COLO829 (cell line): Measurements from ENCODE around the gene AMMECR1L.
"Not testable (repeated sequence)": the region's sequence is repeated elsewhere in the genome, so short reads cannot be mapped to it uniquely, and the experiment has no call there.

ENCODE experiments used
- DNase-seq: peaks from one replicate; pipeline ENCODE4 v3.0.0; 2012; ENCODE audit warnings: low spot score

Gene AMMECR1L

GRCh38 chr2:127887082-127887775 is 1.5 kb upstream of the AMMECR1L start:
- DNase-seq: no peak

- DNase-seq: not testable (repeated sequence)
Measured at GRCh38 chr2:127886593-127886935, 808 bp upstream of the AMMECR1L start.

DNA sequence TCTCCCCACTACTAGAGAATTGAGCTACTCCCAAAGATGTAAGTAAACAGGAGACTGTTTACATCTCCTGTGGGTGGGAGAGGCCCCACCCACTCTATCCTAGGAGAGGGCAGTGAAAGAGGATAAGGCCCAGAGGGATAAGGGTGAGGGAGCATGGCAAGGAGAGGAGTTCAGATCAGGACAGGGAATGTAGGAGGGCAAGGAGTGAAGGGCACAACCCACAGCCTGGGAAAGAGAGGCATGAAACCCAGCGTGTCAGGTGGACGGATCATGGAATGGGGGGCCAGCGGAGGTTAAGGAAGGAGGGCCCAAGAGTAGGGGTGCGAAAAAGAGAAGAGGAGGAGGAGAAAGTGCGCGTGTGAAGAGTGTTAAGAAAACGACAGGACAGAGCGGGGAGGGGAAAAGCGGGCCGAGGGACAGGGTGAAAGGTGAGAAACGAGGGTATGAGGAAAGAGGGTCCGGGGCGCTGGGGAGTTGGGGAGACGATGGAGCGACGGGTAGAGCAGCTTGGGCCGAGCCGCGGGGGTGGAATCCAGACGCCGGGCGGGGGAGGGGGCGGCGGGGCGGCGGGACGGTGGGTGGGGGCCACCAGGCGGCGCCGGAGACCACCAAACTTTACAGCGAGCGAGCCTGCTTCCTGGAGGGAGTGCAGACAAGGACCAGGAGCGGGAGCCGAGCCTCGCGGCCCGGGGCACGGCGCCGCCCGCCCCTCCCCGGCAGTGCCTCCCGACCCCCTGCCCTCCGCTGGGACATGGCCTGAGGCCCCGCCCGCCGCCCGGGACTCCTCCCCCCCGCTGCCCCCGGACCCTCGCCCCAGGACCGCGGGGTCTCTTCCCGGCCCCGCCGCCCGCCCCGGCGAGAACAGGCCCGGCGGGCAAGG is 655 bp downstream of the AMMECR1L start:
- not testable (repeated sequence) for DNase-seq

DNA sequence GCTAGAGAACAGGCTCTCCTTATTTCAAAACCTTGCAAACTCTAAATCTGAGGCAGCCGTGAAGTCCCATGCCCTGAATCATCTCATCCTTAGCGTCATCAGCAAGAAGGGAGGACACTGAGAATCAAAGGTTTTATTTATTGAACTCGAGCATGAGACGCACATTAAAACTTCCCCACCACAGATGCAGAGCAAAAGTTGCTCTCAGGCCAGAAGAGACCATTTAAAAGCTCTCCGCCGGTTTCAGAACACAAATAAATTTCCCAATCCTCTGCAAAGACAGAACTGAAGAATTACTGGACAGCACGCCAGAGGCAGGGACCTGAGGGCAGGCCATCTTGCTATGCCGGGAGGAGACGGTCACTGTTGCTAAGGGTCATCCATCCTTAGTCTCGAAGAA is 1.3 kb downstream of the AMMECR1L start:
- DNase-seq: peak; percentile 54

DNA sequence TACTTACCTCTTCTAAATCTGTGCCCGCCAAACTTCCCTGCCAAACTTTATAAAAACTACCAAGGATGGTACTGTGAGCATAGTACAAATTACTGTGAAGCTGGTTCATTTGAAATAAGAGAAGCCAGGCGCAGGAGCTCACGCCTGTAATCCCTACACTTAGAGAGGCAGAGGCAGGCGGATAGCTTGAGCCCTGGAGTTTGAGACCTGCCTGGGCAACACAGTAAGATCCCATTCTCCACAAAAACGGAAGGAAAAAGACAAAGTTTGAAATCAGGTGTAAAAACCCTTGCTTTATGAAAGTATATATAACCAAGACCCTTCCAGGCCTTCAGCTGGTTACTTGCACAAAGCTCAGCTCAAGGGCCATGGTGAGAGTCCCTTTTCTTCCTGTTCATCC is 5.9 kb downstream of the AMMECR1L start:
- DNase-seq: no peak

GRCh38 chr2:127877626-127878025 is 8.1 kb downstream of the AMMECR1L start:
- no peak for DNase-seq

DNA sequence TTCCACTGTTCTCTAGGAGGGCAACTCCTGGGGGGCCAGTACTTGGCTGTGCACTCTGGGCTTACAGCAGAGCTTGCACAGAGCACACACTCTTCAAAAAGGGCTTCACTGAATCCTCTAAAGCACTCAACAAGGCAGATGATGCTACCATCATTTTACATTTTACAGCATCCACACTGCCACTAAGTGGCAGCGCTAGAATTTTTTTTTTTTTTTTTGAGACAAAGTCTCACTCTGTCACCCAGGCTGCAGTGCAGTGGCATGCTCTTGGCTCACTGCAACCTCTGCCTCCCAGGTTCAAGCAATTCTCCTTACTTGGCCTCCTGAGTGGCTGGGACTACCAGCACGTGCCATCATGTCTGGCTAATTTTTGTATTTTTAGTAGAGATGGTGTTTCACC is 8.6 kb downstream of the AMMECR1L start:
- DNase-seq: no peak

DNA sequence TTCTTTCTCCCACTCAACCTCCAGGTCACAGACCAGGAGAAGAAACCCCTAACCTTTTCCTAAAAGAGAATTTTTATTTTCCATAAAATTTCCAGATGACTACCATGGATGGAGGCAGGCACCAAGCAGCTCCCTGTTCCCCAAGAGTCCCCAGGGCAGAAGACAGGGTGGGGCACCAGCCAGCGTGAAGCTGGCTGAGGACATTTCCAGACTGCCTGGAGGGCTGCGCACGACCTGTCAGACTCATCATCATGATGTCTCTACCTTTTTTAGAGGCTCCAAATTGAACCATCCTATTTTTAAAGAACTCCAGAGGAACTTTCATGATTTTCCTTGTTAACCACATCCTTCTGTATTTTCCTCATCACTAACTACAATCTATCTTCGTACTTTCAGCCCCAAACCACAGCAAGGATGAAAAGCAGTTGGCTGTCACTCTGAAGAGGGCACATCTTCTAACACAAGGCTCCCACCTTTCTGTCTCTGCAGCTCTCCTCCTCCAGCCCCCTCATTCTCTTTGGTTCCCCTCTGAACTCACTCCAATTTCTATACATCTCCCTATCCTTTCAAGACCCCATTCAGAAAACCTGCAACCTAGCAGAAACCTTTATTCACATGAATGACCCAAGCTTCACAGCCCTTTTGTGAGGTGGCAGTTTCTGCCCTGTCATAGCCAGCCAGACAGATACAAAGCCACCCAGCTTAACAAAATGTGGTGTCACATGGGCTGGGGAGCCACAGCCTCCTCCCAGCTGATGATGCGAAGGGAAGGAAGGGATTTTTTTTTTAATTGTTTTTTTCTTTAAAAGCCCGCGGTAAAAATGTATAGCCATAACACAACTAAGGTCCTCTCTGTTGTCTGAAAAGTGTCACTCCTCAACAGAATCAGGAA is 11.1 kb downstream of the AMMECR1L start:
- DNase-seq: no peak

- no peak for DNase-seq
Measured at GRCh38 chr2:127873707-127874303, 12.0 kb downstream of the AMMECR1L start.

DNA sequence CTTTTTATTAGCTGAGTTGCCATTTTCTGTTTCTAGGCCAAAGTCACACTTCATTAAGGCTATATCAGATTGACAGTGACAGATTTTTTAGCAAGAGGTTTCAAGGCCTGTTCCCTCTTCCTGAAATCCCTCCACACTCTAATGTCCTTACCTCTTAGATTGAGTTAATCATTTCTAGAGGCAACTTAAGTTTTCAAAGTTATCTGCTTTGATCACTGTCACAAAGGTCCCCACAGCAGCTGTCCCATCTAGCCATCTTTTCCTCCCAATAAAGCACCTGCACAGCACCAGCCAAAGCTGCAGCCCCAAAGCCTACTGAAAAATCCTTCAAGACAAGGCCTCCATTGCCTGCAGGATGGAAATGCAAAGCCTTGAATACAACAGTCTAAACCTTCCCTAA is 13.4 kb downstream of the AMMECR1L start:
- no peak for DNase-seq

GRCh38 chr2:127865926-127866325 is 19.8 kb downstream of the AMMECR1L start:
- DNase-seq: no peak

GRCh38 chr2:127864877-127865276 is 20.9 kb downstream of the AMMECR1L start:
- no peak for DNase-seq

DNA sequence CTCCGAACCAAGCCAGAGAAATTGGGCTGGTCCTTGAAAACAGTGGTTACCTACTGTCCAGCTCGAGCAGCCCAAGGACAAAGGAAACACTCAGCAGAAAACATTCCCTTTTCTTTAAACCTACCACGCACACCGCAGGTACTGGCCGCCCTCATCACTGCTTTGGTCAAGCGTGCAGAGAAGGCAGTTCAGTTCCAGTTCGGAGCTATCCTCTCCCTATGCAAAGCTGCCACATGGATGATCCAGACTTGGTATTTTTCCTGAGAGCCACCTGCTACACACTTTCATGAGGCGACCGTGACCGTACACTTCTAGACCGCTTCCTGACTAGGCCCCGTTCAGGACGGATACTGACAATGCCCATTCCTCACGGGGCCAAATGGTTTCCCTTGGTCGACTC is 23.5 kb downstream of the AMMECR1L start:
- no peak for DNase-seq

DNA sequence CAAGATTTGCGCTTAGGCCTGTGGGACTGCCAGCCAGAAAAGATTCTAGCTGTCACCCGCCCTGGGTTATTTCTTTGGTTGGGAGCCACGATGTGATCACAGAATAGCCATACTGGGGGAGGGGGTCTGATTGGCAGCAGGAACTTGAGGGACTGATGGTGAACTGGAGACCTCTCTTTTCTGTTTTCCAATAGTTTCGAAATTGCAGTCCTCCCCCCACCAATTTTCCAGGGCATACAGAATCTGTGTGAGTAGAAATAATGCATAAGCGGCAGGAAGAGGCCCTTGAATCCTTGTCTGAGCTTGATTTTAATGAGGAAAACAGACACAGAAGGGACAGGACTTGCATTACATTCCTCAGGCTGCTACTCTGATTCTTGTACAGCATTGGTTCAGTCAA is 25.6 kb downstream of the AMMECR1L start:
- DNase-seq: no peak

DNA sequence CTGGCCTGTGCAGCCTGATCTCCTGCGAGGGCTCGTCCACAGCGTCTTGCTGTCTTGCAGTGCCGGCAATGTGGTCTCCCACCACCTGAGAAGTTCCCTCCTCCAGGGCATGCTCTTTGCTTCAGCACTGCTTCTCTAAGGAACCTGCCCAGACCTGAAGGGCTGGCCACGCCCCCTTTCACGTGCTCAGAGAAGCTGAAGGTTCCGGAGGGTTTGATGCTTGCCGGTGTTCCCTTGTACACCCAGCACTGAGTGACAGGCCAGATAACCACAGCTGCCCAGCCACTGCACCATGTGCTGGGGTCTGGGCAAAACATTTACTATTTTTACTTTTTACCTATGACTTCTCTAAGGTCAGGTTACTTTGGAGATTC is 26.1 kb downstream of the AMMECR1L start:
- DNase-seq: no peak

DNA sequence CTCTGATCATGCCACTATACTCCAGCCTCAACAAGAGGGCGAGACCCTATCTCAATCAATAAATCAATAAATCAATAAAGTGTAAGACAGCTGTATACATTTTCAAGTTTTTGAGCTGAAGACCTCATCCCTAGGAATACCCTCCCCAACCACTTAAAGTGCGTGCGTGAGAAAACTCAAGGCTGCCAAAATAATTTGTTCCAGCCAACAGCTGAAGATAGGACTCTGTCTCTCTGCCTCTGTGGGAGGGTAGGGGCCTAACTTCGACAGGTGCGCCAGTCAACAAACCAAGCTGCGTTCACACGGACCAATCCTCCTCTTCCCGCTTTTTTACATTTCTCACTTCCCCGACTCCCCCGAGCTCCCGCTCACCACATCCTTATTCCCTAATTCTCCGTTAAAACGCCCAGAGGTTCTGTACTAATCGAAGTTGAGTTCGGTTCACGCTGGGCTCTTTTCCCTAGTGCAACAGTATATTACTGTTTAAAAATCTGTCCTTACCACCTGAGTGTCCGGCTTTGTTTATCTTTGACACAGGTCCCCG is 28.4 kb downstream of the AMMECR1L start:
- no peak for DNase-seq

DNA sequence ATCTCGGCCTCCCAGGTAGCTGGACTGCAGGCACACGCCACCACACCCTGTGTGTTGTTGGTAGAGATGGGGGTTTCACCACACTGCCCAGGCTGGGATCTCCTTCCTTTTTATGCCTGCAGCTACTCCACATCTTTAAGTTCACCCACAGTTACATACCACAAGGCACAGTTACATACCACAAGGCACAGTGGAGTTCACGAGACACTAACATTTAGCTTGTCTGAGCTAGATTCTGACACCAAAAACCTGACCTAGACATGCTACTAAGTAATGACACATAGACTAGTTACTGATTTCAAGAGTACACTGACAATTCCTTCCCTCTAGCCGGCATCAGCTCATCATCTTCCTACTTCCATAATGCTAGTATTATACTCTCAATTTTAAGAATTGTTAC is 32.1 kb downstream of the AMMECR1L start:
- DNase-seq: no peak

GRCh38 chr2:127852388-127852787 is 33.4 kb downstream of the AMMECR1L start:
- DNase-seq: no peak

- DNase-seq: no peak
Measured at GRCh38 chr2:127847931-127848330, 37.8 kb downstream of the AMMECR1L start.

DNA sequence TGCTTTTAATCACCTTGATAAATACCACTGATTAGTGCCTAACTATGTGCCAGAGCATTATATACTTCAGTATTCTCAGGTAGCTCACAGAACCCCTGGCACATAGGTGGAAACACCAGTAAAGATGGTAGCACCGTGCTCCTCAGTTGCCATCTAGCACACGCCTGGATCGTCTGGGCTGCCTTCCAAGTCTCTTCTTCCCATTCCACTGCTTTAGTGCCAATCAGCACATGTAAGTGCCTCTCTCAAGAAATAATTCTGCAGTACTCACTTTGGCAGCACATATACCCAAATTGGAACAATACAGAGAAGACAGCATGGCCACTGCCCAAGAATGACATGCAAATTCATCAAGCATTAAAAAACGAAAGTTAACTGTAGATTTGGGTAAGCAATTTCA is 40.8 kb downstream of the AMMECR1L start:
- no peak for DNase-seq

DNA sequence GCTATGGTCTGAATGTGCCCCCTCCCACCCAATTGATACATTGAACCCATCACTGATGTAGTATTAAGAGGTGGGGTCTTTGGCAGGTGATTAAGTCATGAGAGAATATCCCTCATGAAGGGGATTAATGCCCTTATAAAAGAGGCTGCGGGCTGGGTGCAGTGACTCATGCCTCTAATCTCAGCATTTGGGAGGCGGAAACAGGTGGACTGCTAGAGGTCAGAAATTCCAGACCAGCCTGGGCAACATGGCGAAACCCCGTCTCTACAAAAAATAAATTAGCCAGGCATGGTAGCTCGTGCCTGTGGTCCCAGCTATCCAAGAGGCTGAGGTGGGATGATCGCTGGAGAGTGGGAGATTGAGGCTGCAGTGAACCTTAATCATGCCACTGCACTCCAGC is 42.1 kb downstream of the AMMECR1L start:
- no peak for DNase-seq
